Astrocyte (in vitro differentiated cells and primary cell): ENCODE data around the gene ENTPD7. TPM values are rescaled to one million over a fixed set of nuclear protein-coding genes. Genes with fewer than 3 reads are reported as not detected.
"Not testable (repeated sequence)": the region's sequence is repeated elsewhere in the genome, so short reads cannot be mapped to it uniquely, and the experiment has no call there.

Source experiments
- DNase-seq: peaks from one replicate; pipeline ENCODE4 v3.0.0-alpha.2; 2010; ENCODE audit warnings: low read depth
- FAIRE-seq: peaks from 2 replicates; lab custom pipeline; 2011; peaks lifted over from hg19 to GRCh38; lab: Jason Lieb, UNC
- H2AFZ ChIP-seq: 2 replicates; pipeline ENCODE4 v1.6.0; 2012; ENCODE audit warnings: low read depth, low read length, inconsistent platforms
- H3K27ac ChIP-seq: 2 replicates; pipeline ENCODE4 v1.5.1; 2011; ENCODE audit warnings: low read depth, low read length, inconsistent platforms
- H3K27me3 ChIP-seq: 2 replicates; pipeline ENCODE4 v1.6.0; 2011; ENCODE audit warnings: low read length, inconsistent platforms; ENCODE audit not compliant: insufficient read depth
- H3K36me3 ChIP-seq: 2 replicates; pipeline ENCODE4 v1.5.1; 2011; ENCODE audit warnings: low read length, inconsistent platforms; ENCODE audit not compliant: insufficient read depth
- H3K4me1 ChIP-seq: 2 replicates; pipeline ENCODE4 v1.5.1; 2011; ENCODE audit warnings: low read length, inconsistent platforms; ENCODE audit not compliant: insufficient read depth
- H3K4me2 ChIP-seq: 2 replicates; pipeline ENCODE4 v1.6.0; 2012; ENCODE audit warnings: low read length, inconsistent platforms
- H3K4me3 ChIP-seq: 2 replicates; pipeline ENCODE4 v1.5.1; 2011; ENCODE audit warnings: low read depth, mild to moderate bottlenecking, low read length, inconsistent platforms; ENCODE audit not compliant: insufficient read depth
- H3K79me2 ChIP-seq: 2 replicates; pipeline ENCODE4 v1.6.0; 2012; ENCODE audit warnings: mild to moderate bottlenecking, low read length, inconsistent platforms; ENCODE audit not compliant: insufficient read depth
- H3K9ac ChIP-seq: 2 replicates; pipeline ENCODE4 v1.6.0; 2012; ENCODE audit warnings: mild to moderate bottlenecking, low read length, inconsistent platforms
- H3K9me3 ChIP-seq: 2 replicates; pipeline ENCODE4 v1.5.1; 2012; ENCODE audit warnings: low read depth, mild to moderate bottlenecking, low read length, inconsistent platforms; ENCODE audit not compliant: insufficient read depth
- H4K20me1 ChIP-seq: 2 replicates; pipeline ENCODE4 v1.6.0; 2012; ENCODE audit warnings: low read length, inconsistent platforms; ENCODE audit not compliant: insufficient read depth
- H3K27ac Mint-ChIP-seq: one replicate; pipeline ENCODE4 v1.8.0; 2021; ENCODE audit warnings: mild to moderate bottlenecking, mixed read lengths; ENCODE audit not compliant: unreplicated experiment
- H3K27me3 Mint-ChIP-seq: one replicate; pipeline ENCODE4 v1.8.0; 2021; ENCODE audit warnings: low read depth, mixed read lengths; ENCODE audit not compliant: unreplicated experiment
- H3K36me3 Mint-ChIP-seq: one replicate; pipeline ENCODE4 v1.8.0; 2021; ENCODE audit warnings: low read depth, mixed read lengths; ENCODE audit not compliant: unreplicated experiment
- H3K4me1 Mint-ChIP-seq: one replicate; pipeline ENCODE4 v1.8.0; 2021; ENCODE audit warnings: low read depth, mixed read lengths; ENCODE audit not compliant: unreplicated experiment
- H3K4me3 Mint-ChIP-seq: one replicate; pipeline ENCODE4 v1.8.0; 2021; ENCODE audit warnings: mild to moderate bottlenecking, moderate library complexity, mixed read lengths; ENCODE audit not compliant: unreplicated experiment
- H3K9me3 Mint-ChIP-seq: one replicate; pipeline ENCODE4 v1.8.0; 2021; ENCODE audit warnings: mild to moderate bottlenecking, mixed read lengths; ENCODE audit not compliant: unreplicated experiment
- EZH2 ChIP-seq: IDR thresholded peaks from 2 replicates; pipeline ENCODE4 v1.6.1; 2012; ENCODE audit warnings: mild to moderate bottlenecking, low read length, inconsistent platforms; ENCODE audit not compliant: insufficient read depth
- total RNA-seq: library from RNA; stranded (reverse); gene quantifications from 2 replicates; pipeline ENCODE4 v1.2.1, GENCODE V29; 2021
- TF ChIP-seq, protein P1 (sequence below): IDR thresholded peaks from 2 replicates; pipeline ENCODE4 v1.5.1; 2011; ENCODE audit warnings: low read depth, mild to moderate bottlenecking, inconsistent platforms, low read length, moderate library complexity; ENCODE audit not compliant: insufficient read depth

ENTPD7 gene
- total RNA-seq, 1 donor from 2014 or later: 21.6 TPM

- peak overlapping the region; percentile 93 for H3K9ac ChIP-seq
- no peak for FAIRE-seq
- H3K9me3 ChIP-seq: no peaks in the 10 kb centered on the region
- H3K27ac ChIP-seq: peak overlapping the region; percentile 97
- peaks cover 34% of the 10 kb centered on the region for H3K79me2 ChIP-seq
- H3K36me3 Mint-ChIP-seq: no peaks in the 10 kb centered on the region
- H4K20me1 ChIP-seq: peaks cover 26% of the 10 kb centered on the region
- peak overlapping the region; percentile 67 for H3K4me3 ChIP-seq
- H3K4me2 ChIP-seq: peak overlapping the region; percentile 98
- H3K9me3 Mint-ChIP-seq: no peaks in the 10 kb centered on the region
- peaks cover 16% of the 10 kb centered on the region for H3K4me1 Mint-ChIP-seq
- peak overlapping the region; percentile 95 for H3K27ac Mint-ChIP-seq
- H3K27me3 ChIP-seq: no peaks in the 10 kb centered on the region
- no peaks in the 10 kb centered on the region for H3K36me3 ChIP-seq
- peak overlapping the region; percentile 87 for H2AFZ ChIP-seq
- DNase-seq: no peak
- no peak for TF ChIP-seq EZH2
- TF ChIP-seq, protein P1, sequence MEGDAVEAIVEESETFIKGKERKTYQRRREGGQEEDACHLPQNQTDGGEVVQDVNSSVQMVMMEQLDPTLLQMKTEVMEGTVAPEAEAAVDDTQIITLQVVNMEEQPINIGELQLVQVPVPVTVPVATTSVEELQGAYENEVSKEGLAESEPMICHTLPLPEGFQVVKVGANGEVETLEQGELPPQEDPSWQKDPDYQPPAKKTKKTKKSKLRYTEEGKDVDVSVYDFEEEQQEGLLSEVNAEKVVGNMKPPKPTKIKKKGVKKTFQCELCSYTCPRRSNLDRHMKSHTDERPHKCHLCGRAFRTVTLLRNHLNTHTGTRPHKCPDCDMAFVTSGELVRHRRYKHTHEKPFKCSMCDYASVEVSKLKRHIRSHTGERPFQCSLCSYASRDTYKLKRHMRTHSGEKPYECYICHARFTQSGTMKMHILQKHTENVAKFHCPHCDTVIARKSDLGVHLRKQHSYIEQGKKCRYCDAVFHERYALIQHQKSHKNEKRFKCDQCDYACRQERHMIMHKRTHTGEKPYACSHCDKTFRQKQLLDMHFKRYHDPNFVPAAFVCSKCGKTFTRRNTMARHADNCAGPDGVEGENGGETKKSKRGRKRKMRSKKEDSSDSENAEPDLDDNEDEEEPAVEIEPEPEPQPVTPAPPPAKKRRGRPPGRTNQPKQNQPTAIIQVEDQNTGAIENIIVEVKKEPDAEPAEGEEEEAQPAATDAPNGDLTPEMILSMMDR: no peak
- H3K4me3 Mint-ChIP-seq: peak overlapping the region; percentile 88
- H3K27me3 Mint-ChIP-seq: no peaks in the 10 kb centered on the region
- peaks cover 13% of the 10 kb centered on the region for H3K4me1 ChIP-seq
Observed at GRCh38 chr10:99621454-99622251, 37.7 kb upstream of the ENTPD7 start.

GRCh38 chr10:99623919-99624318 is 35.4 kb upstream of the ENTPD7 start:
- Histone ChIP-seq H3K9ac (no peak overlapping the region), H3K36me3 (no peaks in the 10 kb centered on the region), H3K27ac (no peak overlapping the region), H3K4me3 (no peak overlapping the region), H3K27me3 (no peaks in the 10 kb centered on the region), H2AFZ (no peak overlapping the region), H4K20me1 (peaks cover 5% of the 10 kb centered on the region), H3K79me2 (peaks cover 11% of the 10 kb centered on the region), H3K4me2 (no peak overlapping the region), H3K9me3 (no peaks in the 10 kb centered on the region), H3K4me1 (peaks cover 7% of the 10 kb centered on the region)
- DNase-seq (no peak), FAIRE-seq (no peak)
- H3K4me3 Mint-ChIP-seq: no peak overlapping the region
- TF ChIP-seq EZH2: no peak
- TF ChIP-seq, protein P1: no peak
- H3K4me1 Mint-ChIP-seq: peaks cover 5% of the 10 kb centered on the region
- H3K9me3 Mint-ChIP-seq: no peaks in the 10 kb centered on the region
- H3K27ac Mint-ChIP-seq: no peak overlapping the region
- no peaks in the 10 kb centered on the region for H3K27me3 Mint-ChIP-seq
- H3K36me3 Mint-ChIP-seq: no peaks in the 10 kb centered on the region

DNA sequence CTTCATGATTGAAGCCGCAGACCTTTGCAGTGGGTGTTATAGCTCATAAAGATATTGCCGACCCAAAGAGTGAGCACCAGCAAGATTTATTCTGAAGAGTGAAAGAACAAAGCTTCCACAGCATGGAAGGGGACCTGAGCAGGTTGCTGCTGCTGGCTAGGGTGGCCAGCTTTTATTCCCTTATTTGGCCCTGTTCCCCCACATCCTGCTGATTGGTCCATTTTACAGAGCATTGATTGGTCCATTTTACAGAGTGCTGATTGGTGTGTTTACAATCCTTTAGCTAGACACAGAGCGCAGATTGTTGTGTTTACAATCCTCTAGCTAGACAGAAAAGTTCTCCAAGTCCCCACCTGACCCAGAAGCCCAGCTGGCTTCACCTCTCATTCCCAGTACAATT is 34.2 kb upstream of the ENTPD7 start:
- H3K4me1 Mint-ChIP-seq, H3K4me3 Mint-ChIP-seq, H4K20me1 ChIP-seq, H3K9me3 ChIP-seq, H3K4me2 ChIP-seq, H3K27me3 ChIP-seq, H3K9me3 Mint-ChIP-seq, H2AFZ ChIP-seq, DNase-seq, H3K36me3 ChIP-seq, H3K27ac ChIP-seq, H3K36me3 Mint-ChIP-seq, H3K79me2 ChIP-seq, H3K4me1 ChIP-seq, H3K4me3 ChIP-seq, H3K9ac ChIP-seq, FAIRE-seq, H3K27me3 Mint-ChIP-seq: not testable (repeated sequence)
- peak overlapping the region; percentile 8 for H3K27ac Mint-ChIP-seq
